ENCODE measurements around the gene KXD1. TPM values are rescaled to one million over a fixed set of nuclear protein-coding genes. Genes with fewer than 3 reads are reported as not detected.

Gene KXD1
- total and polyA plus RNA-seq, 10 of the 15 experiments (the other 5 are each of a cell fraction or from before 2014, with no cell fraction given): 27.5 to 209 (median 129) TPM

- Histone ChIP-seq H3K36me3 (ENCODE audit: control insufficient read depth in 2 of 2, insufficient read depth in 2 of 2, low read length in 1 of 2) (peaks cover 8 to 35% of the 10 kb centered on the region in 2 experiments; a peak in 3 of 4 replicates), H3K27me3 (replicated peaks in 1 of 2; ENCODE audit: control insufficient read depth in 2 of 2, insufficient read depth in 2 of 2, low read length in 1 of 2) (no peaks in the 10 kb centered on the region), H3K79me2 (ENCODE audit: control insufficient read depth, insufficient read depth, low read length) (peaks cover 1% of the 10 kb centered on the region), H4K20me1 (ENCODE audit: control insufficient read depth, insufficient read depth) (no peaks in the 10 kb centered on the region), H3K27ac (ENCODE audit: control insufficient read depth, insufficient read depth) (no peak overlapping the region), H3K9me3 (replicated peaks; ENCODE audit: control insufficient read depth, insufficient read depth, low read length) (no peaks in the 10 kb centered on the region), H3K4me1 (ENCODE audit: control insufficient read depth, insufficient read depth, low read length) (no peaks in the 10 kb centered on the region), H3K4me2 (ENCODE audit: control insufficient read depth, insufficient read depth) (no peak overlapping the region), H3K9ac (ENCODE audit: control insufficient read depth, insufficient read depth, low read length) (no peak overlapping the region), H3K4me3 (no peak overlapping the region), H2AFZ (ENCODE audit: control insufficient read depth, low read depth, low read length) (no peak overlapping the region)
- ATAC-seq: no peak
- FAIRE-seq: no peak
- no TSS peak for BruUV-seq (replicated peaks)
- TF ChIP-seq SMAD5 (IDR thresholded peaks at IDR 0.05; ENCODE audit: low read depth): no peak
- no peak for TF ChIP-seq NRF1 (conservative IDR thresholded peaks at IDR 0.05; ENCODE audit: low read depth, low read length)
- no peak for TF ChIP-seq IKZF1 (conservative IDR thresholded peaks at IDR 0.05)
- TF ChIP-seq ATF2 (IDR thresholded peaks at IDR 0.05; ENCODE audit: low read length): no peak
- TF ChIP-seq POLR2A (IDR thresholded peaks at IDR 0.05; ENCODE audit: low read depth, low read length): no peak
- no peak for TF ChIP-seq IRF4 (IDR thresholded peaks at IDR 0.05; ENCODE audit: low read depth, low read length)
- TF ChIP-seq SP1 (IDR thresholded peaks at IDR 0.05; ENCODE audit: low read depth, low read length): no peak
- no peak for TF ChIP-seq TBL1XR1 (IDR thresholded peaks at IDR 0.05; ENCODE audit: low read depth, low read length)
- no peak for TF ChIP-seq NR2C2 (IDR thresholded peaks at IDR 0.05; ENCODE audit: borderline replicate concordance, control insufficient read depth, insufficient read length, low read depth)
- TF ChIP-seq ZBTB4 (CRISPR knock-in tag; IDR thresholded peaks at IDR 0.05): no peak
- TF ChIP-seq NKRF (conservative IDR thresholded peaks at IDR 0.05): no peak
- 95% methylated on average over 10 of the region's 10 CpGs for WGBS (ENCODE audit: insufficient coverage, insufficient replicate concordance, low lambda C conversion rate, missing lambda C conversion rate)
- ChIA-PET RAD21 (ENCODE audit: unreplicated experiment) (no interaction called here), CTCF (no interaction called here), SMC1A (ENCODE audit: uncharacterized antibody, unreplicated experiment) (no interaction called here), POLR2A (no interaction called here)
- in situ Hi-C loops (cut with MboI) (no loop called here), intact Hi-C loops (cut with micrococcal nuclease; ENCODE audit: unreplicated experiment) (no loop called here)
- no peak for DNase-seq (ENCODE audit: low read depth, low spot score)
Measured at GRCh38 chr19:18536475-18536874, 21.2 kb upstream of the KXD1 start.
